Liver (tissue), 9 donors: Measurements from ENCODE around the gene MAGI1. TPM values are rescaled to one million over a fixed set of nuclear protein-coding genes. Genes with fewer than 3 reads are reported as not detected.

Experiments used
- DNase-seq: peaks from one replicate; pipeline ENCODE4 v3.0.0-alpha.2; 2017; ENCODE audit warnings: low spot score
- H3K27ac ChIP-seq, 2 donors: one replicate each; pipeline ENCODE4 v1.7.0; 2013; ENCODE audit warnings: inconsistent platforms in 2 of 2, low read length in 2 of 2, control low read depth in 1 of 2, low read depth in 1 of 2, mild to moderate bottlenecking in 1 of 2
- H3K27me3 ChIP-seq, 4 donors: one replicate each; pipeline versions ENCODE4 v1.6.1 to v1.7.0; 2013; ENCODE audit warnings: low read length in 3 of 4, inconsistent platforms in 1 of 4, mild to moderate bottlenecking in 1 of 4, moderate library complexity in 1 of 4; ENCODE audit not compliant: control insufficient read depth in 4 of 4, insufficient read depth in 4 of 4
- H3K36me3 ChIP-seq, 4 donors: one replicate each; pipeline versions ENCODE4 v1.6.1 to v1.7.0; 2013; ENCODE audit warnings: low read length in 3 of 4, mild to moderate bottlenecking in 3 of 4, low read depth in 1 of 4, moderate library complexity in 1 of 4; ENCODE audit not compliant: control insufficient read depth in 4 of 4, insufficient read depth in 3 of 4
- H3K4me1 ChIP-seq, 4 donors: one replicate each; pipeline versions ENCODE4 v1.6.1 to v1.7.0; 2013; ENCODE audit warnings: low read length in 3 of 4, mild to moderate bottlenecking in 3 of 4, moderate library complexity in 1 of 4; ENCODE audit not compliant: control insufficient read depth in 4 of 4, insufficient read depth in 4 of 4
- H3K4me3 ChIP-seq, 3 donors: one replicate each; pipeline versions ENCODE4 v1.6.1 to v1.7.0; 2013; ENCODE audit warnings: low read length in 3 of 3, control low read depth in 1 of 3, low read depth in 1 of 3, mild to moderate bottlenecking in 1 of 3
- H3K9ac ChIP-seq, 2 donors: one replicate each; pipeline ENCODE4 v1.7.0; 2013; ENCODE audit warnings: low read length in 2 of 2, mild to moderate bottlenecking in 2 of 2, moderate library complexity in 2 of 2, control low read depth in 1 of 2, low read depth in 1 of 2
- H3K9me3 ChIP-seq, 4 donors: one replicate each; pipeline versions ENCODE4 v1.6.1 to v1.7.0; 2013; ENCODE audit warnings: low read length in 3 of 4; ENCODE audit not compliant: control insufficient read depth in 4 of 4
- ATF3 ChIP-seq: IDR thresholded peaks from 2 replicates; pipeline ENCODE4 v1.6.1; 2016; ENCODE audit warnings: antibody characterized with exemption
- CTCF ChIP-seq: fragments of 150-350 bp; IDR thresholded peaks from 2 replicates; pipeline ENCODE4 v1.5.1; 2017; ENCODE audit warnings: improper control_type of control experiment, low read depth, low read length; ENCODE audit not compliant: missing input control
- EGR1 ChIP-seq, 2 donors: IDR thresholded peaks; 2 replicates each; pipeline ENCODE4 v1.6.1; 2016 to 2018; ENCODE audit warnings: antibody characterized with exemption in 2 of 2, low read depth in 2 of 2
- FOXA1 ChIP-seq: IDR thresholded peaks from 2 replicates; pipeline ENCODE4 v1.6.1; 2016; ENCODE audit warnings: antibody characterized with exemption
- FOXA2 ChIP-seq: IDR thresholded peaks from 2 replicates; pipeline ENCODE4 v1.6.1; 2016; ENCODE audit warnings: antibody characterized with exemption
- GABPA ChIP-seq, 2 donors: IDR thresholded peaks in 1 of 2; conservative IDR thresholded peaks in 1 of 2; 2 replicates each; pipeline ENCODE4 v1.6.1; 2016; ENCODE audit warnings: antibody characterized with exemption in 2 of 2, mild to moderate bottlenecking in 1 of 2, moderate library complexity in 1 of 2
- HNF4A ChIP-seq, 2 donors: conservative IDR thresholded peaks; 2 replicates each; pipeline ENCODE4 v1.6.1; 2016; ENCODE audit warnings: antibody characterized with exemption in 2 of 2, mild to moderate bottlenecking in 2 of 2
- HNF4G ChIP-seq: IDR thresholded peaks from 2 replicates; pipeline ENCODE4 v1.6.1; 2016; ENCODE audit warnings: antibody characterized with exemption
- JUND ChIP-seq, 2 donors: IDR thresholded peaks; 2 replicates each; pipeline ENCODE4 v1.6.1; 2016; ENCODE audit warnings: antibody characterized with exemption in 2 of 2
- MAX ChIP-seq: IDR thresholded peaks from 2 replicates; pipeline ENCODE4 v1.6.1; 2016; ENCODE audit warnings: antibody characterized with exemption
- NR2F2 ChIP-seq: IDR thresholded peaks from 2 replicates; pipeline ENCODE4 v1.6.1; 2016; ENCODE audit warnings: antibody characterized with exemption
- RAD21 ChIP-seq, 2 donors: IDR thresholded peaks; 2 replicates each; pipeline ENCODE4 v1.6.1; 2016; ENCODE audit warnings: antibody characterized with exemption in 2 of 2, mild to moderate bottlenecking in 2 of 2
- REST ChIP-seq: IDR thresholded peaks from 2 replicates; pipeline ENCODE4 v1.6.1; 2016; ENCODE audit warnings: antibody characterized with exemption, mild to moderate bottlenecking
- RXRA ChIP-seq, 2 donors: IDR thresholded peaks; 2 replicates each; pipeline ENCODE4 v1.6.1; 2017 to 2018; ENCODE audit warnings: antibody characterized with exemption in 2 of 2, mild to moderate bottlenecking in 1 of 2
- SP1 ChIP-seq: IDR thresholded peaks from 2 replicates; pipeline ENCODE4 v1.6.1; 2018; ENCODE audit warnings: antibody characterized with exemption, mild to moderate bottlenecking
- TAF1 ChIP-seq: conservative IDR thresholded peaks from 2 replicates; pipeline ENCODE4 v1.6.1; 2016; ENCODE audit warnings: antibody characterized with exemption, mild to moderate bottlenecking
- YY1 ChIP-seq: IDR thresholded peaks from 2 replicates; pipeline ENCODE4 v1.6.1; 2016; ENCODE audit warnings: antibody characterized with exemption, mild to moderate bottlenecking
- ZBTB33 ChIP-seq: IDR thresholded peaks from 2 replicates; pipeline ENCODE4 v1.6.1; 2016; ENCODE audit warnings: antibody characterized with exemption
- WGBS: extraction: QIAGEN DNeasy Blood & Tissue Kit; methylation state at CpG from one replicate; pipeline ENCODE4 v1.1.7; 2013; 5-methylcytosine and 5-hydroxymethylcytosine counted together
- polyA plus RNA-seq, 2 donors: library from polyadenylated mRNA; stranded (reverse) in 1 of 2; unstranded in 1 of 2; fragments of 200-250 nt in 1 of 2; fragments of >200 nt in 1 of 2; fragmentation: Nextera tagmentation in 1 of 2; extraction: Ambion mirVana in 1 of 2; gene quantifications; one replicate each; pipeline versions ENCODE4 v1.2.1 to v1.2.3, GENCODE V29; 2013 to 2015
- total RNA-seq, 2 donors: library from RNA; depleted of rRNA; stranded (reverse); fragments of >200 nt; gene quantifications; one replicate each; pipeline ENCODE4 v1.2.3, GENCODE V29; 2014
- donor health status: healthy.
- donor health status: healthy.
- donor health status: healthy.
- donor health status: healthy.
- donor health status: healthy.

MAGI1 gene
- total and polyA plus RNA-seq, 4 donors: 9.6 to 68.8 (median 14.0) TPM

- H3K4me3 ChIP-seq: no peak overlapping the region
- WGBS: 94% methylated on average over 3 of the region's 3 CpGs
- H3K36me3 ChIP-seq: no peaks in the 10 kb centered on the region
- H3K9ac ChIP-seq: no peak overlapping the region
- H3K4me1 ChIP-seq: peaks cover 0 to 24% (median 14%) of the 10 kb centered on the region in 4 donors
- H3K27me3 ChIP-seq: no peaks in the 10 kb centered on the region
- H3K27ac ChIP-seq: no peak overlapping the region
- no peaks in the 10 kb centered on the region for H3K9me3 ChIP-seq
- TF ChIP-seq NR2F2: no peak
- no peak for TF ChIP-seq SP1
- TF ChIP-seq FOXA1: no peak
- no peak for TF ChIP-seq FOXA2
- TF ChIP-seq TAF1: no peak
- TF ChIP-seq EGR1 (IDR thresholded peaks at IDR 0.05; ENCODE audit: low read depth in 2 of 2): no peak
- no peak for TF ChIP-seq HNF4G
- no peak for TF ChIP-seq CTCF
- TF ChIP-seq HNF4A (conservative IDR thresholded peaks at IDR 0.05): no peak
- TF ChIP-seq RAD21 (IDR thresholded peaks at IDR 0.05): no peak
- no peak for TF ChIP-seq RXRA (IDR thresholded peaks at IDR 0.05)
- no peak for TF ChIP-seq YY1
- no peak for TF ChIP-seq MAX
- no peak for TF ChIP-seq ATF3
- TF ChIP-seq GABPA (IDR thresholded peaks at IDR 0.05 in 1 of 2, conservative IDR thresholded peaks at IDR 0.05 in 1 of 2): no peak
- DNase-seq: no peak
These were observed 5.2 kb downstream of the MAGI1 start for GRCh38 chr3:66033241-66034138.

GRCh38 chr3:66031102-66031698 lies 7.5 kb downstream of the MAGI1 start:
- H3K9me3 ChIP-seq: no peaks in the 10 kb centered on the region
- TF ChIP-seq GABPA (IDR thresholded peaks at IDR 0.05 in 1 of 2, conservative IDR thresholded peaks at IDR 0.05 in 1 of 2) (no peak), MAX (no peak), YY1 (no peak), REST (no peak), RXRA (IDR thresholded peaks at IDR 0.05) (no peak), SP1 (no peak), FOXA2 (no peak), ZBTB33 (no peak), HNF4A (conservative IDR thresholded peaks at IDR 0.05) (no peak), ATF3 (no peak), CTCF (no peak), TAF1 (no peak), FOXA1 (no peak), NR2F2 (no peak), RAD21 (IDR thresholded peaks at IDR 0.05) (no peak), JUND (IDR thresholded peaks at IDR 0.05) (no peak), HNF4G (no peak), EGR1 (IDR thresholded peaks at IDR 0.05; ENCODE audit: low read depth in 2 of 2) (no peak)
- no peak overlapping the region for H3K4me3 ChIP-seq
- peaks cover 0 to 16% (median 10%) of the 10 kb centered on the region in 4 donors for H3K4me1 ChIP-seq
- H3K27me3 ChIP-seq: no peaks in the 10 kb centered on the region
- H3K27ac ChIP-seq: no peak overlapping the region
- 64% methylated on average over 6 of the region's 6 CpGs for WGBS
- DNase-seq: no peak
- no peaks in the 10 kb centered on the region for H3K36me3 ChIP-seq
- no peak overlapping the region for H3K9ac ChIP-seq
